ENCODE results near the gene RALGPS1.

DNA sequence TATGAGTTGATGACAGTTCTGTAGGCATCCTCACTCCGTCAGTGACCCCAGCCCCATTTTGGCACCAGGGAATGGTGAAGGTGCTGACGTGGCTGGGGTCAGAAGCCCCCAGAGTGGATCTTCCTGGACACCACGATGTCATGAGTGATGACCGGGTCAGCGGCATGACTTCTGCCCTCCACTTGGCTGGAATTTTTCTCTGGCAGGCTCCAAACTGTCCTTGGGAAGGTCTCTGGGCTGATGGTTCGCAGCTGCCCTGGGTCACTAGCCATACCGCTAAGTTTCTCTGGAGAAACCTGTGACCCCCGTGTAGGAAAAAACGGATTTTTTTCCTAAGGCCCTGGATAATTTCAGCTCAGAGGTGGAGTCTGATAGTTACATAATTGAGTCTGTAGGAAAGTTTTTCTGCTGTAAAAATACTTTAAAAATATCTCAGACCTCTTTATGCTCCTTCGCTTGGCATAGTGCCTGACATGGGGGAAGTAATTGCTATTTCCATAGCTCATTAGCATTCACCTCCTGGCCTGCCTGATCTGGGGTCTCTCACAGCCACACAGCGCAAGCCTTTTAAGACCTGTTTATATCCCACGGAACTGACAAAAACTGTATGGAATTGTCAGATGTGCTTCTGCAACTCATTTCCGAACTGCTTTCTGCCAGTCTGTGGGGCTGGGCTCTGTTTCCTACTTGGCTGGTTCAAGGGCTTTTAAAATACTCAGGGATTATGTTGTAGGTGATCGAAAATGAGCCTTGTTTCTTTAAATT, 138.7 kb downstream of the RALGPS1 start:
- TF ChIP-seq POLR2AphosphoS5 (IDR thresholded peaks at IDR 0.05; ENCODE audit: insufficient read depth in 1 of 2, low read depth in 1 of 2), result peak in 1 of 2 donors; percentile 25
- TF ChIP-seq, protein P1, sequence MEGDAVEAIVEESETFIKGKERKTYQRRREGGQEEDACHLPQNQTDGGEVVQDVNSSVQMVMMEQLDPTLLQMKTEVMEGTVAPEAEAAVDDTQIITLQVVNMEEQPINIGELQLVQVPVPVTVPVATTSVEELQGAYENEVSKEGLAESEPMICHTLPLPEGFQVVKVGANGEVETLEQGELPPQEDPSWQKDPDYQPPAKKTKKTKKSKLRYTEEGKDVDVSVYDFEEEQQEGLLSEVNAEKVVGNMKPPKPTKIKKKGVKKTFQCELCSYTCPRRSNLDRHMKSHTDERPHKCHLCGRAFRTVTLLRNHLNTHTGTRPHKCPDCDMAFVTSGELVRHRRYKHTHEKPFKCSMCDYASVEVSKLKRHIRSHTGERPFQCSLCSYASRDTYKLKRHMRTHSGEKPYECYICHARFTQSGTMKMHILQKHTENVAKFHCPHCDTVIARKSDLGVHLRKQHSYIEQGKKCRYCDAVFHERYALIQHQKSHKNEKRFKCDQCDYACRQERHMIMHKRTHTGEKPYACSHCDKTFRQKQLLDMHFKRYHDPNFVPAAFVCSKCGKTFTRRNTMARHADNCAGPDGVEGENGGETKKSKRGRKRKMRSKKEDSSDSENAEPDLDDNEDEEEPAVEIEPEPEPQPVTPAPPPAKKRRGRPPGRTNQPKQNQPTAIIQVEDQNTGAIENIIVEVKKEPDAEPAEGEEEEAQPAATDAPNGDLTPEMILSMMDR (IDR thresholded peaks at IDR 0.05), result no peak

All from vagina (tissue), 2 donors.